ENCODE data around the gene SAYSD1. TPM values are rescaled to one million over a fixed set of nuclear protein-coding genes. Genes with fewer than 3 reads are reported as not detected.

The SAYSD1 gene
- total and polyA plus RNA-seq, 2 of the 8 experiments (the other 6 are each of a cell fraction or from before 2014, with no cell fraction given), result 6.7 to 7.9 TPM

GRCh38 chr6:39087197-39087596 is 27.8 kb downstream of the SAYSD1 start:
- Histone ChIP-seq H4K5ac (ENCODE audit: insufficient read length, low read depth, low read length) (no peak overlapping the region), H4K91ac (replicated peaks; ENCODE audit: insufficient read length, low read length) (no peak overlapping the region), H2BK15ac (ENCODE audit: low read length) (no peak overlapping the region), H3K23me2 (ENCODE audit: low read depth, low read length) (no peaks in the 10 kb centered on the region; the same call in 1 of the 2 replicates), H3K4me3 (ENCODE audit: extremely low read depth in 1 of 4, insufficient read depth in 2 of 4, low read depth in 3 of 4, low read length in 4 of 4) (no peak overlapping the region), H3K9ac (replicated peaks in 1 of 4; ENCODE audit: extremely low read depth in 1 of 4, low read depth in 3 of 4, low read length in 3 of 4) (no peak overlapping the region), H3K27me3 (replicated peaks in 1 of 4; ENCODE audit: control insufficient read depth in 3 of 4, extremely low read depth in 1 of 4, insufficient read depth in 3 of 4, low read length in 3 of 4) (no peaks in the 10 kb centered on the region), H2BK20ac (ENCODE audit: low read length) (no peak overlapping the region), H3K56ac (replicated peaks; ENCODE audit: insufficient read length, low read depth, low read length) (no peak overlapping the region), H3K79me1 (ENCODE audit: low read depth, low read length) (no peaks in the 10 kb centered on the region), H2BK120ac (replicated peaks; ENCODE audit: low read depth, low read length) (no peak overlapping the region), H3K9me3 (ENCODE audit: insufficient read depth in 2 of 2, low read depth in 1 of 2, low read length in 1 of 2) (no peaks in the 10 kb centered on the region), H3K4me2 (ENCODE audit: insufficient read depth in 1 of 2, low read depth in 2 of 2, low read length in 2 of 2) (no peak overlapping the region), H3K36me3 (ENCODE audit: control insufficient read depth in 2 of 4, insufficient read depth in 4 of 4, low read length in 3 of 4) (no peaks in the 10 kb centered on the region), H4K8ac (ENCODE audit: extremely low read depth, insufficient read depth, low read length) (no peak overlapping the region), H3K4ac (replicated peaks; ENCODE audit: insufficient read length, low read depth, low read length) (no peak overlapping the region), H4K20me1 (replicated peaks in 1 of 2; ENCODE audit: control insufficient read depth in 1 of 2, insufficient read depth in 2 of 2, low read length in 2 of 2) (no peaks in the 10 kb centered on the region), H2BK12ac (ENCODE audit: low read depth, low read length) (no peak overlapping the region), H3K23ac (ENCODE audit: insufficient read length) (no peak overlapping the region), H2AK5ac (ENCODE audit: low read depth, low read length) (no peak overlapping the region), H3K27ac (ENCODE audit: low read depth, low read length) (no peak overlapping the region), H2AFZ (ENCODE audit: low read length) (no peak overlapping the region), H3K14ac (ENCODE audit: insufficient read length) (no peak overlapping the region), H3K18ac (ENCODE audit: extremely low read depth, low read length) (no peak overlapping the region), H3K79me2 (ENCODE audit: control insufficient read depth in 1 of 2, insufficient read depth in 2 of 2, low read length in 2 of 2) (no peaks in the 10 kb centered on the region), H2BK5ac (ENCODE audit: low read depth, low read length) (no peak overlapping the region), H3K4me1 (replicated peaks in 1 of 4; ENCODE audit: control insufficient read depth in 3 of 4, insufficient read depth in 4 of 4, low read length in 3 of 4) (peaks cover 10 to 33% (median 15%) of the 10 kb centered on the region in 4 experiments)
- DNase-seq (ENCODE audit: low read depth in 1 of 2, low spot score in 2 of 2) (no peak), FAIRE-seq (no peak)
- 80% methylated on average over 7 of the region's 7 CpGs; no CpG with 5 or more reads in 1 of the 2 experiments for WGBS, 2 experiments (ENCODE audit: extremely low coverage in 1 of 2, insufficient coverage in 1 of 2, insufficient read length in 1 of 2, insufficient replicate concordance in 2 of 2, low coverage in 1 of 2, low lambda C conversion rate in 2 of 2, missing lambda C conversion rate in 1 of 2)
- POLR2A ChIA-PET (ENCODE audit: partially characterized antibody), result no interaction called here
- CTCF ChIA-PET (ENCODE audit: partially characterized antibody), result interaction anchor here (0.7 to 12.5 kb wide), 22 partner anchors 10 to 241 kb away, joined by 3 to 153 read pairs (median 4); no protein-coding TSS in a partner anchor
- TF ChIP-seq USF2 (IDR thresholded peaks at IDR 0.05; ENCODE audit: low read length) (no peak), SP4 (IDR thresholded peaks at IDR 0.05; ENCODE audit: low read length) (no peak), MAX (IDR thresholded peaks at IDR 0.05) (no peak), POLR2A (IDR thresholded peaks at IDR 0.05; ENCODE audit: control extremely low read depth in 1 of 2, low read depth in 2 of 2, low read length in 2 of 2) (no peak), EZH2 (IDR thresholded peaks at IDR 0.05; ENCODE audit: low read depth, low read length, severe bottlenecking) (no peak), GABPA (IDR thresholded peaks at IDR 0.05; ENCODE audit: borderline replicate concordance, insufficient read depth, low read length) (no peak), BRCA1 (IDR thresholded peaks at IDR 0.05; ENCODE audit: low read depth, low read length) (no peak), CHD2 (IDR thresholded peaks at IDR 0.05; ENCODE audit: low read length) (no peak), EP300 (IDR thresholded peaks at IDR 0.05; ENCODE audit: borderline replicate concordance in 1 of 2, low read depth in 2 of 2, low read length in 2 of 2) (no peak), TCF12 (IDR thresholded peaks at IDR 0.05; ENCODE audit: low read depth, low read length) (no peak), TAF7 (optimal IDR thresholded peaks at IDR 0.05; ENCODE audit: borderline replicate concordance, low read depth, low read length) (no peak), KDM1A (IDR thresholded peaks at IDR 0.05; ENCODE audit: borderline replicate concordance, low read length) (no peak), SIN3A (conservative IDR thresholded peaks at IDR 0.05 in 1 of 2, IDR thresholded peaks at IDR 0.05 in 1 of 2; ENCODE audit: low read depth in 1 of 2, low read length in 2 of 2) (no peak)

Data from H1 (cell line).